ENCODE data around the gene OTUB1.
A peak's percentile ranks its signal among the peaks of the same experiment; 100 is the strongest.
"Not testable (repeated sequence)": the region's sequence is repeated elsewhere in the genome, so short reads cannot be mapped to it uniquely, and the experiment has no call there.

Gene OTUB1

GRCh38 chr11:64026575-64027205 is 40.5 kb downstream of the OTUB1 start:
- no peak for DNase-seq

GRCh38 chr11:64027651-64028397 is 41.6 kb downstream of the OTUB1 start:
- DNase-seq, result no peak

DNA sequence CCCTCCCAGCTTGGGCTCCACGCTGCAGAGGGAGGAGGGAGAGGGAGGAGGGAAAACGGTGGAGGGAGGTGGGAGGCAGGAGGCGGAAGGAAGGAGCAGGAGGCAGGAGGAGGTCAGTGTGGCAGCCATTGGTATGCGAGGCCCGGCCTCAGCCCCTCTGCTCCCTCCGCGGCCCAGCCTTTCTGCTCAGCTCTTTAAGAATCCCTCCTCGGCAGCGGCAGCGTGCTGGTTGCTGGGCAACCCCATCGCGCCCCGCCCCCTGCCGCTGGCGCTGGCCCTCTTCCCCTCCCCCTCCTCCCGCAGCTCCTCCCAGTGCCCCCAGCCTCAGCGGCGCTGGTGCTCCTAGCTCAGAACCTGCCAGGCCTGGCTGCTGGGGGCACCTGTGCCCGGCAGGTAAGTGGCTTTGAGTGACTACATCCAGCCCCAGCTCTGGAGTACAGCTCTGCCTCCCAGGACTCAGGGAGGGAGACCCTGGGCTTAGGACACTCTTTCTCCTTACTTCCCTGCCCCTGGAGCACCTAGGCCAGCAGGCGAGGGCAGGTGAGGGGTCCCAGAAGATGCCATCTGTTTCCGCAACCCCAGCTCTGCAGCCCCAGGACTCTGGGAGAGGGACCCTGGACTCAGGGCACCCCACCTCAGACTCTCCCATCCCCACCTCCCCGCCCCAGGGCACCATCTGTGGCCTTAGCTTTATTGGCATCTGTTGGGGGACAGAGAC is 42.3 kb downstream of the OTUB1 start:
- peak; percentile 45 for DNase-seq

GRCh38 chr11:64029773-64030172 is 43.5 kb downstream of the OTUB1 start:
- no peak for DNase-seq

GRCh38 chr11:64031001-64031400 is 44.8 kb downstream of the OTUB1 start:
- no peak for DNase-seq

DNA sequence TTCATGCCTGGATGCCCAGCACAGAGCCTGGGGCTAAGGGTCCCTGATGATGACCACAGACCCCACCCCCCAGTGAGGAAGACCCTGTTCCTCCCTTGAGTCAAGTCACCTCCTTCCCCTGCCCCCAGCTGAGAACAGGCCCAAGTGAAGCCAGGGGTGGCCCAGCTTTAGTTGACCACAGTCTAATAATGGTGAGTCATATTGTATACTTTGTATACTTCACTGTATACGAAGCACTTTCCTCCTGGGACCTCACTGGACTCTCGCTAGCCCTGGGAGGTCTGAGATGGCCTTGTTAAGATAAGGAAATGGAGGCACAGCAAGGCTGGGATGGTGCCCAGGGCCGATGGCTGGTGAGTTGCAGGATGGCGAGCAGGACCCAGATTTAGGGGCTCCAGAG is 45.8 kb downstream of the OTUB1 start:
- DNase-seq, result no peak

DNA sequence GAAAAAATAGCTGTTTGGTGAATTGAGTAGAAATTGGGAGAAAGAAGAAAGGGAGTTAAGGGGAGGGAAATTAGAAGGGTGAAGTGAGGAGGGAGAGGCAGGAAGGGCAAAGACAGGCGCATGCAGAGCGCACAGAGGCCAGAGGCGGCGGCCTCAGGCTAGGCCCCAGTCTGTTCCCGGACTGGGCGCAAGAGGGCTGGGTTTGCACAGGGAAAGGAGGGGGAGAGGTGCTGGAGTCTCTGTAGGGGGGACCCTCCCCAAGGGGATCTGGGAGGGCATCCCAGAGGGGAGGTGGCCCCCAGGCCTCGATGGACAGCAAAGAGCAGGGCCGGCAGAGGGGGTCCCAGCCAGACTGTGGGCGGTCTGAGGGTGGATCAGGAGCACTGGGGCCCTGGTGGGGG is 48.2 kb downstream of the OTUB1 start:
- DNase-seq, result no peak

DNA sequence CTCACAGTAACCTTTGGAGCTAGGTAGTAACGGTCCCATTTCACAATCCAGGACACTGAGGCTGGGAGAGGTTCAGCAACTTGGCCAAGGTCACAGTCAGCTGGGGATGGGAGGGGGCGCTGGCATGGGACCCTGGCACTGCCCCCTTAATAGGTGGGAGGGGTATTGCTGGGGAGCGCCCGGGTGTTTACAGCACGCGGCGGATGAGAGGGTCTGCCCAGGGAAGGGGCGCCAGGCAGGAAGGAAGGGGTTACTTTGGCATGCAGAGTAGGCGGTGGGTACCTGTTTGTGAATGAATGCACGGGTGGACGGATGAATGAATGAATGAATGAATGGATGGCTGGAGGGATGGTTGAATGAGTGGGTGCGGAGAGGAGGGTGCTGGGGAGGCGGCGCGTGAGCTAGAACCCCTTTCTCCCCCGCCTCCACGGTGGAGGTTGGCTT is 48.9 kb downstream of the OTUB1 start:
- DNase-seq, result no peak

- DNase-seq, result no peak
These were observed 49.3 kb downstream of the OTUB1 start, which contains the start of gene FLRT1 for GRCh38 chr11:64035576-64035975. Gene FLRT1, plus strand, starts transcription at chr11:64035931. Its CDS starts 80,337 bp downstream, at chr11:64116268.

DNA sequence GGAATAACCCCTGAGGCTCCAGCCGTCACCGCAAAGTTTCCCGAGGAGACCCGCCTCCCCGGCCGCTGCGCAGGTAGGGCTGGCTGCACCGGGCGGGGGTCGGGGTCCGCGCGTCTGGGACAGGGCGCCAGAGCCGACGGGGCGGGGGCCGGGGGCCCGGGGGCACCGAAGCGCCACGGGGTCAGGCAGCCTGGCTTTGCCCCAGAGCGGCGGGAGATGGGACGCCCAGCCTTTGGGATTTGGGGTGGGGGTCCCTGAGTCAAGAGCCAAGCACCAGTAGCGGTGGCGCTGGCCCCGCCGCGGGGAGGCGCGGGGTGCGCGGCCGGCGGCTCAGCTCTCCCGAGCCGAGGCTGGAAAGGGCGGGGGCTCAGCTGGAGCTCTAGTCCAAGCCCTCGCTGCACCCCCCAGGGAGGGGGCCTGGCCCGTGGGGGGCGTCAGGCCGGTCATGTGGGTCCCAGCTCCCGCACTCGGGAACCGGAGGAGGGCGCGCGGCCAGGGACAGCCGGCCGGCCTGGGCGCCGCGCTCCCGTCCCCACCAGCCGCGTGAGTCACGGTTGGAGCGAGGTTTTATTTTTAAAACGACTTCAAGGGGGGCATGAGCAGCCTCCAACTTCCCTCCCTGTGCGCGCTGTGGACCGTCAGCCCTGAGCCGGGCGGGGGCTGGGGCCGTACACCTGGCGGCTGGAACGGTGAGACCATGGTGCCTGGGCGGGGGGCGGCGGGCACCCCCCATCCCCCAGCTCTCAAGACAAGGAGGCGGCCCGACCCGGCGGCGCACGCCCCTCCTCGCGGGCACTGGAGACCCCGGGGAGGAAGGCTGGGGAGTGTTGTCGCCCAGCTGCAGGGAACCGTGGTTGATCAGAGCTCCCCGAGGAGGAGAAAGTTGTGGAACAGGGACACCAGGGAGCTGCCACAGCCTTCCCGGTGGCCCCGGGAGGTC is 50.1 kb downstream of the OTUB1 start:
- DNase-seq, result peak; percentile 51

- no peak for DNase-seq
These were observed 50.9 kb downstream of the OTUB1 start for GRCh38 chr11:64037027-64037634.

DNA sequence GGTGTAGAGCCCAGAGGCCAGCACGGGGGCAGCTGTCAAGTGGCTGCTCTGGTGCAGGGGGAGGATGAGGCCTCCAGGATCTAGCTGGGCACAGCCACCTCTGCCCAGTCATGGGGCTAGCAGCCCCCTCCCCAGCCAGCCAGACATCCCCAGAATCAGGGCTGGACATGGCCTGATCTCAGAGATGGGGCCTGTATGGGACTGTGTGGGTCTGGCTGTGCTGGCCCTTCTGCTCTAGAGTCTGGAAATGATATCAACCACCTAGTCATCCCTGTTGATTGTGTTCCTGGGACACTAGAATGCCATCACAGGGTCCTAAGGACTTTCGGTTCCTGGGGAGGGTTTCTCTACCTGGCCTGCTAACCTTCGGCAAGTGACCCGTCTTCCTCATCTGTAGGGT is 52.3 kb downstream of the OTUB1 start:
- no peak for DNase-seq

DNA sequence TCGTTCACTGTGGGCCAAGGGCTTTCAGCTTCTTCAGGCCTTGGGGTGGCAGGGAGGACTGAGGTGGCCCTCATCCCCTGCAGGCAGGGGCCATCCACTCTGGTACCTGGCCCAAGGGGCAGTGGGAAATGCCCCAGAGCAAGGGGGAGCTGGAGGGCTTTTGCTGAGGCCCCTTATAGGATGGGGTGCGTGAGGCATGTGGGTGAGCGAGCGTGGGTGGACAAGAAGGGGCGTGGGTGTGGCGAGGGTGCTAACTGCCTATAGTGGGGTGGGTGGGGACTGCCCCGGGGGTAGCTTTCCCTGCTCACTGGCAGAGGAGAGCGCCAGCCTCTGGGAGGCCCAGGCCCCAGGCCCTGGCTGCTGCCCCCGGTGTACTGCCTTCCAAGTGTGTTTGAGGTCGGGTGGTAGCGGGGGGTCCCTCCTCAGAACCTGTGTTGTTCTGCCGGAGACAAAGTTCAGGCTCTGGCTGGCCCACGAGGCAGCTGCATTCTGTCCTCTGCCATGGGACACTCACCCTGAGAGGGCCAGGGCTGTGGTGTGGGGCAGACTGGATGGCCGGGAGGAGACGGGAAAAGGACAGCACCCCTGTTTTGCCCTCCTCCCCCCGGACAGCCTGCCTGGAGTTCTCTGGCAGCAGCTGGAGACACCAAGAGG is 52.9 kb downstream of the OTUB1 start:
- no peak for DNase-seq

DNA sequence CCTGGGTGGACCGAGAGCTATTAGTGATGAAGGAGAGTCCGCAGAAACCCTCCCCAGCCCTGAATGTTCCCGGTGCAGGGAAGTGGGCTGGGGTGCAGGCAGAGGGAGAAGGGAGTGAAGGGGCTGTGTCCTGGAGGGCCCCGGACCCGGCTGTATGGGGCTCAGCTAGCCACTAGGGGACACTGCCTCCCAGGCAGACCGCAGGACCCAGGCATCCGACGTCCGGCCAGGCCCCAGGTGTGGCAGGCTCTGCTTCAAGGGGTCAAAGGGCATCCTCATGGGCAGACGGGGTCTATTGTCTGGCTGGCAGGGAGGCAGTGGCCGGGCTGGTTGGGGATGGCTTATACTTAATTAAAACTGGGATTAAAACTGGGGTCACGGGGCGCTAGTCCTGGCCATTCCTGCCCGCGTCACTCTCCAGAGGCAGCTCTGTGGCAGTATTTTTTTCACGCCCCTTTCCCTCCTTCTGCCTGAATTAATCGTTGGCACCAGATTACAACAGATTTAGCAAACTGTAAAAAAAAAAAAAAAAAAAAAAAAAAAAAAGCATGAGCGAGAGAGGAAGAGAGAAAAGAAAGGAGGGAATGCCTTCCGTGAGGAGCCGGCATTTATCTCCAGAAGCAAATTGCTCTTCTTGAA is 54.6 kb downstream of the OTUB1 start:
- DNase-seq, result no peak

GRCh38 chr11:64041846-64042245 is 55.6 kb downstream of the OTUB1 start:
- DNase-seq, result no peak

DNA sequence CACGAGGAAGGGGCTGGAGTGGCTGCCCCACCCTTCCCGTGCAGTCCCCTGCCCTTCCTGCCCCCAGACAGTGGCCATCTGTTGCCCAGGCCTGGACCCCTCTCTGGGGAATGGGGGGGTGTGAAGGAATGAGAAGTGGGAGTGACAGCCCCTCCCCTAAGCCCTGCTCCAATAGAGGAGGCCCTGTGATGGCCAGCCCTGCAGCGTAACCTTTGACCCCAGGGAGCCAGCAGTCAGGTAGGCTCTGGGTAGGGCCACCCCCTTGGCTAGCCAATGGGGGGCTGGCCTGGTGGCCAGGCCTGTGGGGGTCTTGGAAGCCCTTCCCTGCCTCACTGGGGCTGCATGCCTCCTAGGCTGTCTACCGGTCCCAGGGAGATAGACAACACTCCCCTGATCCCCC is 56.1 kb downstream of the OTUB1 start:
- no peak for DNase-seq

- DNase-seq, result no peak
These were observed 57.3 kb downstream of the OTUB1 start for GRCh38 chr11:64043545-64043944.

DNA sequence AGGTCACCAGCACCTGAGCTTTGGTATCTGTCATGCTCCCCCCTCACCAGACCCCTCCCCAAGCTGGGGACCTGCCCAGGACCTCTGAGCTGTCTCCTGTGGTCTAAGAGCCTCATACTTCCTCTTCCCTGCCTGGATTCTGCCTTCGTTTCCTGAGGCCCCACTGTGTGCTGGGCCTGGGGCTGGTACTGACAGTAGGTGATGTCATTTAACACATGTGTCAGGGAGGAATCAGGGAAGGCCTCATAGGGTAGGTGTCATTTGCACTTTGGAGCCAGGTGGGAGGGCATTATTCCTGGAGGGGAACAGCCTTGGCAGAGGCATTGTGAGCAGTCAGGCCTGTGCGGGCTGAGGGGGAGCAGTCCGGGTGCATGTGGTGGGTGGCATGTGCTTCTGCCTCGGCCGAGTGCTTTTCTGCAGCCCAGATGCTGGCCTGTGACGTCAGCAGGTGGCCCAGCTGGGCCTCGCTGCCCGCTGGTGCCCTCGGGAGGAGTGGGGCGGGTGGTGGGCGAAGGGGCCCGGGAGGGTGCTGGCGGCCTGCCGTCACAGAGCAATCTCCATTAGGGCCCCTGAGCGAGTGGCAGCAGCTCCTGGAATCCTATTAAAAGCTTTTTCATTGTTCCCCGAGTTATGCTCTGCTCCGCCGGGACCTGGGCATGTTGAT is 58.6 kb downstream of the OTUB1 start:
- no peak for DNase-seq

DNA sequence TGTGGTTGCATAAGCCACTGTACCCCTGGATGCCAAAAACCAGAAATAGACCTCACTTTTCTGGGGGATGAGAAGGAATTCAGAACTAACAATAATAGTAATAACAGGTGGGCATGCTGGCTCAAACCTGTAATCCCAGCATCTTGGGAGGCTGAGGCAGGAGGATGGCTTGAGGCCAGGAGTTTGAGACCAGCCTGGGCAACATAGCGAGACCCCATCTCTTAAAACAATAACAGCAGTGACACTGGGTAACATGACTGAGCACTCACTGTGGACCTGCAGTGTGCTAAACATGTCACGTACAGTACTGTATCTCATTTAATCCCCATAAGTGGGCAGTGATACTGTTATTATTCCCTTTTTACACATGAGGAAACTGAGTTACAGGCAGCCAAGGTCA is 59.5 kb downstream of the OTUB1 start:
- DNase-seq, result no peak

GRCh38 chr11:64047373-64047772 is 61.1 kb downstream of the OTUB1 start:
- DNase-seq, result not testable (repeated sequence)
